KG1 (cell line): ENCODE results near the gene CD209.
A peak's percentile ranks its signal among the peaks of the same experiment; 100 is the strongest.
"Not testable (repeated sequence)": the region's sequence is repeated elsewhere in the genome, so short reads cannot be mapped to it uniquely, and the experiment has no call there.

ENCODE experiments used
- DNase-seq: peaks from one replicate; lab custom pipeline; 2025; lab: John Stamatoyannopoulos, UW

The CD209 gene

GRCh38 chr19:7746903-7747884 is at the start of gene CD209:
Gene CD209, minus strand, starts transcription at chr19:7747534. Its CDS starts 23 bp downstream, at chr19:7747511.
- no peak for DNase-seq

DNA sequence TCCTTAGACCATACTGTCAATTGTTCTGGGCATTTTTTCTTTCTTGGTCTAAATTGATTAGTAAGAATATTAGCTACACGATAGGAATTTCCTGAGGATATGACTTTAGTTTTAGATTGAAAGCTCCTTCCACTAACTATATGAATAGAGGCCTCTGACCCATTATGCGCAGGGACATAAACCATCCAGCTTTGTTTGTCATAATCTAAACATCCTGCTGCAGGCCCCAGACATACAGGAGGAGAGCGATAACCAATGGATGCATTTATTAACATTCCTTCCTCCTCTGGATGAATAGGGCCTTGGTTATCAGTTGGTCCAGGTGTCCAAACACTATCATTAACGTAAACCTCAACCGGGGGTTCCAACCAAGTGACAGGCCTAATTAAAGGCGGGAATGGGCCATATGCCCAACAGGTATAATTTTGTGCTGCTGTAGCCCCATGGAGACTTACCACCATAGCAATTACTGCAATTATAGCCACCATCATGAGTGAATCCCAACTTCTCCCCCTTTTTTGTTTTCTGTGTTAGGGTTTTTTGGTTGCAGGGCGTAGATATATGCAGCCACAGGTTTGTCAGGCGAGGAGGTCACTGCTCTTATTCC is 48.3 kb upstream of the CD209 start:
- no peak for DNase-seq

- no peak for DNase-seq
Measured at GRCh38 chr19:7793493-7793892, 46.2 kb upstream of the CD209 start.

GRCh38 chr19:7792701-7793100 is 45.4 kb upstream of the CD209 start:
- not testable (repeated sequence) for DNase-seq

DNA sequence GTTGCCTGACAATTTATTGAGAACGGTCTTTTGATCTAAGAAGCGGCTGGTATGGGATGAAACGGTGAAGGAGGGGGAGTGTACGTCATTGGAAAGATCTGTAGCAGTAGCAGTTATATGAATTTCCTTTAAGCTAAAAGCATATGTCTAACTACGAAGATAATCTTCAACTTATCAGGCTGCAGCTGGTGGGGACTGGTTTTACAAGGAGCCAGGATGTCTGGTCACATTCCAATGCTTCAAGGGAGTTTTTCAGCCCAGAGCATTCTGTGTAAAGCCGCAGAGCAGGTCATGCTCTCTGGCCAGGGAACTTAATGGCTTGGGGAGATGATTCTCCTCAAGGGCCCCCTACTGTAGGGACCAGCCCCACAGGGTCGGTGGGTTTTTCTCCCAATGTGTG is 44.9 kb upstream of the CD209 start:
- no peak for DNase-seq

- DNase-seq: no peak
Measured at GRCh38 chr19:7790416-7790815, 43.1 kb upstream of the CD209 start.

- DNase-seq: no peak
Measured at GRCh38 chr19:7789447-7789846, 42.1 kb upstream of the CD209 start.

DNA sequence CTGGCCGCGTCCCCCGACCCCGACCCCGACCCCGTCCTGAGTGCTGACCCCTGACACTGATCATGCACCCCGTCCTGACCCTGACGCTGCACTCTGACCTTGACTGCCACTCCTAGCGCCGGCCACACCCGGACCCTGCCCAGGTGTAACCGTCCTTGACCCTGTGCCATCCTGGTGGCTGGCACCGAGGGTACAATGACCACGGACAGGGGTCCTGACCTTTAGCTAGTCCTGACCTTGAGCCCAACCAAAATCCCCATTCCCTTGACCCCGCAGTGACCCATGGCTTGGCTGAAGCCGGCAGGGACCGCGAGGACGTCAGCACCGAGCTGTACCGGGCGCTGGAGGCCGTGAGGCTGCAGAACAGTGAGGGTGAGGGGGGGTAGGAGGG is 41.6 kb upstream of the CD209 start:
- DNase-seq: no peak

- DNase-seq: no peak
Measured at GRCh38 chr19:7788178-7788932, 41.0 kb upstream of the CD209 start.

GRCh38 chr19:7787602-7788177 is 40.4 kb upstream of the CD209 start:
- DNase-seq: no peak

- no peak for DNase-seq
Measured at GRCh38 chr19:7787141-7787540, 39.8 kb upstream of the CD209 start.

GRCh38 chr19:7784856-7785255 is 37.5 kb upstream of the CD209 start:
- no peak for DNase-seq

DNA sequence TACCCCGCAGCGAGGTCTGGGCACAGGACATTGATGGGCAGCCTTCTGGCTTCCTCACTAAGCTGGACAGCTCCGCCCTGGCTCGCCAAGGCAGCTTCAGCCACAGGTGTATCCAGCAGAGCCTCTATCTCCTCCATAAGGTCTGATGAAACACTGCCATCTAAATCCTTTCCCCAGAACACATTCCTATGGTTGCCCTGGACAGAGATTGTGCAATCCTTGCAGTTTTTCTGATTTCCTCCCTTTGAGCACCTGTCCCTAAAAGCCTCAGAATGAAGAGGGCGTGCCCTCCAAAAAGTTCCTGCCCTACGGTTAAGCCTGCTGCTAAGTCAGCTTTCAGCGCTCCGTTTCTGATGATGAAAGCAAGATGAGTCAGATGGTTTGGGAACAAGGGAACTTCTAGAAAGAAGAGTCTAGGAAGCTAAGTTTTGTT is 36.7 kb upstream of the CD209 start:
- no peak for DNase-seq

DNA sequence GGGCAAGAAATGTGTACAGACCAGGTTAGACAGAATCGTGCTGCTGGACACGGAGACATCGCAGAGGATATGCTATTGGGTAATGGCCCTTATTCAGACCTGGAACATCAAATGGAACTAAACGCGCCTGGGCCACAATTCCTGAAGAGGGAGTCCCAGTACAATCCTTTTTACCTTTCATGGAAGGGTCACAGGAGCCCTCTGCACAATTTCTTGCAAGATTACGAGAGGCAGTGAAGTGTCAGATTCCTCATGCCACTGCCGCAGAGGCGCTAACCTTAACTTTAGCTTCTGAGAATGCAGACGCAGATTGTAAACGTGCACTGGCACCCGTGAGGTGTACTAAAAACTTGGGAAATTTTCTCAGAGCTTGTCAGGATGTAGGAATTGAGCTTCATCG is 33.8 kb upstream of the CD209 start:
- no peak for DNase-seq

GRCh38 chr19:7779631-7780486 is 32.5 kb upstream of the CD209 start:
- no peak for DNase-seq

GRCh38 chr19:7778081-7778480 is 30.7 kb upstream of the CD209 start:
- no peak for DNase-seq

DNA sequence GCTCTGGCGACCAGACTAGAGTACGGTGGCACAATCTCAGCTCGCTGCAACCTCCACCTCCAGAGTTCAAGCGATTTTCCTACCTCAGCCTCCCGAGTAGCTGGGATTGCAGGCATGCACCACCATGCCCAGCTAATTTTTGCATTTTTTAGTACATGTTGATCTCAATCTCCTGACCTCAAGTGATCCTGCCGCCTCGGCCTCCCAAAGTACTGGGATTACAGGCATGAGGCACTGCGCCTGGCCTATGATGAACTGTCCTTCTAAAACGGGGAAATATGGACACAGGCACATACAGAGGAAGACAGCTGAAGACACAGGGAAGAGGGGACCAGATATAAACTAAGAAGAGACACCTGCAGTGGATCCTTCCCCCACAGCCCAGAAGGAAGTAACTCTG is 28.4 kb upstream of the CD209 start:
- DNase-seq: no peak

DNA sequence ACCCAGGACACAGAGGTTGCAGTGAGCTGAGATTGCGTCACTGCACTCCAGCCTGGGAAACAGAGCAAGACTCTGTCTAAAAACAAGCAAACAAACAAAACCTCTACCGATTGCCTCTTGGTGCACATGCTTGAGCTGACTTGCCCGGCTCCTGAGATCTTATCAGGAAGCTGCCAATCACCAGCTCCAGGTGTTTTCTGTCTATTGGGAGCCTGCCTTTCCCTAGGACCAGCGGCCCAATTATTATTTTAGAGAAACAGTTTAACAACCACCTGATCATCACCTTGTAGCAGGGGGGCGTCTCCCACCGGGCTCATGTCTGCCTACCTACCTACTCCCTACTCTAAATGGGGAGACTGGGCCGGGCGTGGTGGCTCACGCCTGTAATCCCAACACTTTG is 26.5 kb upstream of the CD209 start:
- no peak for DNase-seq

DNA sequence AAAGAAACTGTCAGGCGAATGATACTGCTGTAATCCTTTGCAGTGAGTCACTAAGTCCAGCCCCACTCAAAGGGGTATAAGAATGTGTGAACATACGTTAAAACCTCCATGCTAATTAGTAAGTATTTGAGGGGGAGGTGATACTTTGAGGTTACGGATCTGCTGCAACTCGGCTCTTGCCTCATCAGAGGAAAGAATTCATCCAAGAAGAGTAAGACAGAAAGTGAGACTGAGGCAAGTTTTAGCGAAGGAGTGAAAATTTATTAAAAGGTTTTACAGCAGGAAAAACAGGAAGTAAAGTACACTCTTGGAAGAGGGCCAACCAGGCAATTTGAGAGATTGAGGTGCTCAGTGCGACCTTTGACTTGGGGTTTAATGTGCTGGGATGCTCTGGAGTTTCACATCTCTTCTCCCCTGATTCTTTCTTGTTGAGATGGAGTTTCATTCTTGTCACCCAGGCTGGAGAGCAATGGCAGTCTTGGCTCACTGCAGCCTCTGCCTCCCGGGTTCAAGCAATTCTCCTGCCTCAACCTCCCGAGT is 25.5 kb upstream of the CD209 start:
- peak; percentile 29 for DNase-seq

- no peak for DNase-seq
Measured at GRCh38 chr19:7771072-7771471, 23.7 kb upstream of the CD209 start.

DNA sequence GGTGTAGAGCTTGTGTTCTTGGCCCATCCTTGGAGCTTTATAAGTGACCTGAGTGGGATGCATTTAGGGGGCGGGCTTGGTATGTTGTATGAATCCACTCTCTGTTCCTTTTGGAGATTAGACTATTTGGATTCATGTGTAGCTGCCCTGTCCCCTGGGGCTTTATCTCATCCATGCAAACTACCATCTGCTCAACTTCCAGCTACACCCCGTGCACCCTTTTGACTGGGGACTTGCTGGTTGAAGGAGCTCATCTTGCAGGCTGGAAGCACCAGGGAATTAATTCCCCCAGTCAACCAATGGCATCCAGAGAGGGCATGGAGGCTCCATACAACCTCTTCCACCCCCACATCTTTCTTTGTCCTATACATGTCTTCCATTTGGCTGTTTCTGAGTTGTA is 21.8 kb upstream of the CD209 start:
- DNase-seq: no peak
